Endodermal cell (in vitro differentiated cells): Measurements from ENCODE around the gene FXYD3. TPM values are rescaled to one million over a fixed set of nuclear protein-coding genes. Genes with fewer than 3 reads are reported as not detected.

Source experiments
- DNase-seq: peaks from one replicate; pipeline ENCODE4 v3.0.0-alpha.2; 2017
- H3K27ac ChIP-seq: 2 replicates; pipeline ENCODE4 v1.5.1; 2013; ENCODE audit warnings: mild to moderate bottlenecking, low read depth, low read length, moderate library complexity
- H3K27me3 ChIP-seq: 2 replicates; pipeline ENCODE4 v1.6.1; 2013; ENCODE audit warnings: mild to moderate bottlenecking, low read length, moderate library complexity; ENCODE audit not compliant: insufficient read depth, control insufficient read depth, poor library complexity, severe bottlenecking
- H3K36me3 ChIP-seq: 2 replicates; pipeline ENCODE4 v1.7.0; 2013; ENCODE audit warnings: mild to moderate bottlenecking, low read length, moderate library complexity; ENCODE audit not compliant: control insufficient read depth, insufficient read depth
- H3K4me1 ChIP-seq: one replicate; pipeline ENCODE4 v1.7.0; 2013; ENCODE audit warnings: low read length; ENCODE audit not compliant: control insufficient read depth, insufficient read depth
- H3K4me3 ChIP-seq: 2 replicates; pipeline ENCODE4 v1.5.1; 2013; ENCODE audit warnings: mild to moderate bottlenecking, low read length, moderate library complexity
- H3K9ac ChIP-seq: 2 replicates; pipeline ENCODE4 v1.6.1; 2013; ENCODE audit warnings: mild to moderate bottlenecking, low read length, moderate library complexity; ENCODE audit not compliant: poor library complexity, severe bottlenecking; ENCODE audit errors: extremely low read depth
- H3K9me3 ChIP-seq: 2 replicates; pipeline ENCODE4 v1.6.1; 2013; ENCODE audit warnings: mild to moderate bottlenecking, low read length, moderate library complexity; ENCODE audit not compliant: control insufficient read depth
- H3K27ac Mint-ChIP-seq: 2 replicates; pipeline ENCODE4 v1.8.0; 2020; ENCODE audit warnings: mixed read lengths
- H3K27me3 Mint-ChIP-seq: 2 replicates; pipeline ENCODE4 v1.8.0; 2021; ENCODE audit warnings: mild to moderate bottlenecking, mixed read lengths; ENCODE audit not compliant: insufficient read depth
- H3K36me3 Mint-ChIP-seq: 2 replicates; pipeline ENCODE4 v1.8.0; 2020; ENCODE audit warnings: low read depth, mixed read lengths
- H3K4me1 Mint-ChIP-seq: 2 replicates; pipeline ENCODE4 v1.8.0; 2020; ENCODE audit warnings: mixed read lengths
- H3K4me3 Mint-ChIP-seq: 2 replicates; pipeline ENCODE4 v1.8.0; 2020; ENCODE audit warnings: mild to moderate bottlenecking, moderate library complexity, mixed read lengths
- H3K9me3 Mint-ChIP-seq: 2 replicates; pipeline ENCODE4 v1.8.0; 2020; ENCODE audit warnings: mild to moderate bottlenecking, mixed read lengths
- WGBS, 2 experiments: methylation state at CpG; one replicate each; pipeline versions ENCODE4 v1.1.5 to v1.1.7; 2013; ENCODE audit warnings: missing lambda C conversion rate in 2 of 2, mixed read lengths in 1 of 2; ENCODE audit not compliant: insufficient coverage in 1 of 2, insufficient read length in 1 of 2; 5-methylcytosine and 5-hydroxymethylcytosine counted together
- total RNA-seq, 2 donors: library from RNA; stranded (reverse); fragmentation: NEBNext Ultra II Directional in 1 of 2; extraction: Animal tissue kit (Norgen Biotek cat#: 25700) in 1 of 2; gene quantifications; 2 replicates in 1 of 2; 3 replicates in 1 of 2; pipeline ENCODE4 v1.2.1, GENCODE V29; 2021
- TF ChIP-seq, protein P1 (sequence below): fragments of 200-600 bp; sonication (generic); conservative IDR thresholded peaks from 2 replicates; pipeline ENCODE4 v1.5.0; 2021; ENCODE audit warnings: antibody characterized with exemption, mild to moderate bottlenecking

The FXYD3 gene
- total RNA-seq, 2 donors from 2014 or later = not detected

DNA sequence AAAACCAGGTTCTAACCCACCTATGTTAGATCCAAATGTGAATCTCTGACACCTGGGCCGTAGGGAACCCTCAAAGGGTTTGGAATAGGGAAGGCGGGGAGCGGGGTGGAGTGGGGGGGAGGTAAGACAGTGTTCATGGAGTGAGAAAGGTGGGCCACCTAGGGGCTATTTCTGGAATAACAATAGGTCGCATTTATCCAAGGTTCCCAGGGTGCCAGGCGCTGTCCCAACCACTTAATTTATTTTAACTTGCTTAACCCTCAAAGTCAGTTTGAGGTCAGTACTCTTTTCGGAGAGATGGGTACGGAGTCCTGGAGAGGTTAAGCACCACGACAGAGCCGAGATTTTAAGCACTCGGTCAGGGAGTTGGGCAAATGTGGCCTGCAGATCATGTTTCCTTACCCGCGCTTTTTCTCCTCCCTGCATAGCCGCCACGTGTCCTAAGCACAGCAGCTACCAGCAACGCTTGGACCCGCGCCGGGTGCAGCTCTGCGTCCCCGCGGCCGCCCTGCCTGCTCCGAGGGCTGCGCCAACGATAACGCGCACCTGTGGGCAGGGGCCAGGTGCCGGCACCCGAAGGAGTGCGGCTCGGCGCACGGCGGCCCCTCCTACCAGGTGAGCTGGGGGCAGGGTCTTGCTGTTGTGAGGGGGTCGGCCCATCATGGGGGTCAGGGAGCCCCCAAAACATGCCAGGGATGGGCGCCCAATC, 25.0 kb upstream of the FXYD3 start:
- TF ChIP-seq, protein P1, sequence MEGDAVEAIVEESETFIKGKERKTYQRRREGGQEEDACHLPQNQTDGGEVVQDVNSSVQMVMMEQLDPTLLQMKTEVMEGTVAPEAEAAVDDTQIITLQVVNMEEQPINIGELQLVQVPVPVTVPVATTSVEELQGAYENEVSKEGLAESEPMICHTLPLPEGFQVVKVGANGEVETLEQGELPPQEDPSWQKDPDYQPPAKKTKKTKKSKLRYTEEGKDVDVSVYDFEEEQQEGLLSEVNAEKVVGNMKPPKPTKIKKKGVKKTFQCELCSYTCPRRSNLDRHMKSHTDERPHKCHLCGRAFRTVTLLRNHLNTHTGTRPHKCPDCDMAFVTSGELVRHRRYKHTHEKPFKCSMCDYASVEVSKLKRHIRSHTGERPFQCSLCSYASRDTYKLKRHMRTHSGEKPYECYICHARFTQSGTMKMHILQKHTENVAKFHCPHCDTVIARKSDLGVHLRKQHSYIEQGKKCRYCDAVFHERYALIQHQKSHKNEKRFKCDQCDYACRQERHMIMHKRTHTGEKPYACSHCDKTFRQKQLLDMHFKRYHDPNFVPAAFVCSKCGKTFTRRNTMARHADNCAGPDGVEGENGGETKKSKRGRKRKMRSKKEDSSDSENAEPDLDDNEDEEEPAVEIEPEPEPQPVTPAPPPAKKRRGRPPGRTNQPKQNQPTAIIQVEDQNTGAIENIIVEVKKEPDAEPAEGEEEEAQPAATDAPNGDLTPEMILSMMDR = peak; percentile 83
- H3K36me3 Mint-ChIP-seq = no peaks in the 10 kb centered on the region
- no peak overlapping the region for H3K4me3 ChIP-seq
- H3K27me3 Mint-ChIP-seq = no peaks in the 10 kb centered on the region
- H3K27ac ChIP-seq = no peak overlapping the region
- 50 to 52% methylated on average over 22 to 36 of the region's 36 CpGs for WGBS, 2 experiments
- H3K4me3 Mint-ChIP-seq = peak overlapping the region; percentile 43
- H3K27me3 ChIP-seq = no peaks in the 10 kb centered on the region
- H3K9me3 ChIP-seq = no peaks in the 10 kb centered on the region
- H3K9me3 Mint-ChIP-seq = no peaks in the 10 kb centered on the region
- no peaks in the 10 kb centered on the region for H3K36me3 ChIP-seq
- peaks cover 1% of the 10 kb centered on the region for H3K4me1 Mint-ChIP-seq
- DNase-seq = peak; percentile 84
- H3K4me1 ChIP-seq = no peaks in the 10 kb centered on the region
- no peak overlapping the region for H3K27ac Mint-ChIP-seq
- H3K9ac ChIP-seq = no peak overlapping the region

DNA sequence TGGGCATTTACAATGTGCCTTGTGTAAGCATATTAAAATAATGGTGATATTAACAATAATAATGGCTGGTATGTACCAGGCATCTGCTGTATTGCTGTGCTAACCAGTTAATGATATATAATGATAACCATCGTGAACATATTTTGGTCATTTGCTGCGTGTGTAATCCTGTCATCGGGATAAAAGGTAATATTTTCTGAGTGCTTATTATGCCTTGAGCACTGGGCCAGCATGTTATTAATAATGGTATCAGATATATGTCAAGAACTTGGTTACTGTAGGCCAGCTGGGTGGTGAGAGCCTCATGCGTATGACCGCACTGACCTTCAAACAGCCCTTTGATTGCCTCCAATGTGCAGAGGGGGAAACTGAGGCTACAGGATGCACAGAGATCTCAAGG, 22.2 kb upstream of the FXYD3 start:
- Histone ChIP-seq H3K9ac (no peak overlapping the region), H3K4me3 (no peak overlapping the region), H3K27me3 (no peaks in the 10 kb centered on the region), H3K9me3 (no peaks in the 10 kb centered on the region), H3K4me1 (no peaks in the 10 kb centered on the region), H3K36me3 (no peaks in the 10 kb centered on the region), H3K27ac (no peak overlapping the region)
- TF ChIP-seq, protein P1 = no peak
- Mint-ChIP-seq H3K9me3 (no peaks in the 10 kb centered on the region), H3K4me1 (no peaks in the 10 kb centered on the region), H3K4me3 (no peak overlapping the region), H3K27ac (no peak overlapping the region), H3K36me3 (no peaks in the 10 kb centered on the region), H3K27me3 (no peaks in the 10 kb centered on the region)
- WGBS, 2 experiments = 97 to 100% methylated on average over 5 of the region's 5 CpGs
- DNase-seq = no peak

DNA sequence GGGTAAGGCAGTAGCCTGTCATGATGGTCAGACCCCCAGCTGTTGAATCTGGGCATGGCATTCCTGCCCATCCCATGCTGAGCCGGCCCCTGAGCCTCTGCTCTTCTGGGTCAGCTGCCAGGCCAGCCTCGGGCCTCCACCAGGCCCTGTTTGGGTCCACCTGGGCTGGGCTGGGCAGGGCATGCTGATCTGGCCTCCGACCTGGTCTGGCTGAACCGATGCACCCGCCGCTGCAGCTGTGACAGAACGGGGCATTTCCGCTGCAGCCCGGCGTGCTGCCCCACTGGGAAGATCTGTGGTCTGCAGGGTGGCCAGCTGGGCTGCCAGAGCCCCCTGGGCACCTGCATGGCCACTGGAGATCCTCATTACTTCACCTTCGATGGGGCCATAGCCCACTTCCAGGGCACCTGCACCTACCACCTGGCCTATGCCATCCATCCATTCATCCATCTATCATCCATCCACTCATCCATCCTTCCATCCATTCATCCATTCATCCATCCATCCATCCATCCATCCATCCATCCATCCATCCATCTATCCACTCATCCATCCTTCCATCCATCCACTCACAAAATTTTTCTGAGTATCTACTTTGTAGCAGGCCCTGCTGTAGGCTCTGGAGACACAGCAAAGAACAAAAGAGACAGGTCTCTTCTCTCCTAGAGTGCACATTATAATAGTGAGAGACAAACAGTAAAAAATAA, 21.5 kb upstream of the FXYD3 start:
- no peak overlapping the region for H3K4me3 Mint-ChIP-seq
- no peak overlapping the region for H3K4me3 ChIP-seq
- 93 to 94% methylated on average over 10 to 11 of the region's 11 CpGs for WGBS, 2 experiments
- no peak for DNase-seq
- H3K4me1 Mint-ChIP-seq = no peaks in the 10 kb centered on the region
- H3K27me3 Mint-ChIP-seq = no peaks in the 10 kb centered on the region
- H3K9ac ChIP-seq = no peak overlapping the region
- TF ChIP-seq, protein P1 = no peak
- no peak overlapping the region for H3K27ac Mint-ChIP-seq
- no peaks in the 10 kb centered on the region for H3K9me3 Mint-ChIP-seq
- no peaks in the 10 kb centered on the region for H3K36me3 ChIP-seq
- H3K4me1 ChIP-seq = no peaks in the 10 kb centered on the region
- H3K36me3 Mint-ChIP-seq = no peaks in the 10 kb centered on the region
- H3K9me3 ChIP-seq = no peaks in the 10 kb centered on the region
- no peaks in the 10 kb centered on the region for H3K27me3 ChIP-seq
- H3K27ac ChIP-seq = no peak overlapping the region
